Measurements from ENCODE around the gene INPP5F.

The INPP5F gene

GRCh38 chr10:119750391-119751230 lies 24.8 kb downstream of the INPP5F start:
- no peak for TF ChIP-seq GATA3 (IDR thresholded peaks at IDR 0.05; ENCODE audit: low read depth, low read length)

GRCh38 chr10:119753309-119753708 lies 27.5 kb downstream of the INPP5F start:
- TF ChIP-seq GATA3 (IDR thresholded peaks at IDR 0.05; ENCODE audit: low read depth, low read length) (no peak), GATA2 (IDR thresholded peaks at IDR 0.05; ENCODE audit: low read depth, low read length) (no peak)

GRCh38 chr10:119754085-119754484 lies 28.2 kb downstream of the INPP5F start:
- no peak for TF ChIP-seq GATA2 (IDR thresholded peaks at IDR 0.05; ENCODE audit: low read depth, low read length)
- no peak for TF ChIP-seq GATA3 (IDR thresholded peaks at IDR 0.05; ENCODE audit: low read depth, low read length)

- no peak for TF ChIP-seq GATA2 (IDR thresholded peaks at IDR 0.05; ENCODE audit: low read depth, low read length)
- TF ChIP-seq GATA3 (IDR thresholded peaks at IDR 0.05; ENCODE audit: low read depth, low read length): no peak
Measured at GRCh38 chr10:119754936-119755335, 29.1 kb downstream of the INPP5F start.

- TF ChIP-seq GATA2 (IDR thresholded peaks at IDR 0.05; ENCODE audit: low read depth, low read length) (no peak), GATA3 (IDR thresholded peaks at IDR 0.05; ENCODE audit: low read depth, low read length) (no peak)
Measured at GRCh38 chr10:119755446-119755845, 29.6 kb downstream of the INPP5F start.

GRCh38 chr10:119758448-119759195 lies 32.8 kb downstream of the INPP5F start:
- TF ChIP-seq GATA3 (IDR thresholded peaks at IDR 0.05; ENCODE audit: low read depth, low read length) (no peak), GATA2 (IDR thresholded peaks at IDR 0.05; ENCODE audit: low read depth, low read length) (no peak)

GRCh38 chr10:119759832-119760231 lies 34.0 kb downstream of the INPP5F start:
- TF ChIP-seq GATA3 (IDR thresholded peaks at IDR 0.05; ENCODE audit: low read depth, low read length): no peak

- TF ChIP-seq GATA3 (IDR thresholded peaks at IDR 0.05; ENCODE audit: low read depth, low read length) (no peak), GATA2 (IDR thresholded peaks at IDR 0.05; ENCODE audit: low read depth, low read length) (no peak)
Measured at GRCh38 chr10:119761106-119761505, 35.3 kb downstream of the INPP5F start.

- TF ChIP-seq GATA2 (IDR thresholded peaks at IDR 0.05; ENCODE audit: low read depth, low read length) (no peak), GATA3 (IDR thresholded peaks at IDR 0.05; ENCODE audit: low read depth, low read length) (no peak)
Measured at GRCh38 chr10:119762035-119762434, 36.2 kb downstream of the INPP5F start.

GRCh38 chr10:119762805-119763798 lies 37.3 kb downstream of the INPP5F start:
- TF ChIP-seq GATA2 (IDR thresholded peaks at IDR 0.05; ENCODE audit: low read depth, low read length) (no peak), GATA3 (IDR thresholded peaks at IDR 0.05; ENCODE audit: low read depth, low read length) (no peak)

GRCh38 chr10:119768455-119769094 lies 42.7 kb downstream of the INPP5F start:
- no peak for TF ChIP-seq GATA2 (IDR thresholded peaks at IDR 0.05; ENCODE audit: low read depth, low read length)
- TF ChIP-seq GATA3 (IDR thresholded peaks at IDR 0.05; ENCODE audit: low read depth, low read length): no peak

GRCh38 chr10:119769886-119770285 lies 44.0 kb downstream of the INPP5F start:
- TF ChIP-seq GATA2 (IDR thresholded peaks at IDR 0.05; ENCODE audit: low read depth, low read length): no peak

- TF ChIP-seq GATA3 (IDR thresholded peaks at IDR 0.05; ENCODE audit: low read depth, low read length) (no peak), GATA2 (IDR thresholded peaks at IDR 0.05; ENCODE audit: low read depth, low read length) (no peak)
Measured at GRCh38 chr10:119770928-119771327, 45.1 kb downstream of the INPP5F start.
